Measurements from ENCODE around the gene PCBP4. TPM values are rescaled to one million over a fixed set of nuclear protein-coding genes. Genes with fewer than 3 reads are reported as not detected.

PCBP4 gene
- total and polyA plus RNA-seq, 12 donors, result 10.7 to 234 (median 35.7) TPM

DNA sequence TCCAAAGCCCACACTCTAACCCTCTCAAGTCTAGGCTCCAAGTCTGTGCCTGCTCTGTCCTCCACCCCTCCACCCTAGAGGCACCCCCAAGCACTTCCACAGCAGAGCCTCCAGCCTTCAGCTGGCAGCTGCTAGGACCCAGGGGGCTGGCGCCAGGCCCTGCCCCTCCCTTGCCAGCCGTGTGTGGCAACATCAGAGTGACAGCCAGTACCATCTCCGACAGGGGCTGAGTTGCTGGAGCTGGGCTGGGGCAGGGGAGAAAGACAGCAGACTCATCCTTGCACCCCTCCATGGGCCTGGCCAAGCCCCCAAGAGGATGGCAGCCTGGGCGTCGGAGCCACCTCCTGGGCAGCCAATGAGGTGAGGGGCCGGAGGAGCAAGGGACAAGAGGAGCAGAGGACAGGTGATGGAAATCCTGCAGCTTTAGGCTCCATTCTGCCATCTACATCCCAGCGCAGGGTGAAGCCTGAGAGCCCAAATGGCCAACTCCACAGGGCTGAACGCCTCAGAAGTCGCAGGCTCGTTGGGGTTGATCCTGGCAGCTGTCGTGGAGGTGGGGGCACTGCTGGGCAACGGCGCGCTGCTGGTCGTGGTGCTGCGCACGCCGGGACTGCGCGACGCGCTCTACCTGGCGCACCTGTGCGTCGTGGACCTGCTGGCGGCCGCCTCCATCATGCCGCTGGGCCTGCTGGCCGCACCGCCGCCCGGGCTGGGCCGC is 11.9 kb downstream of the PCBP4 start, which contains the start of gene GPR62:
Gene GPR62 (plus strand): TSS at position 207 of the 718 bp plus-strand sequence. CDS start 272 bp downstream, at position 479.
- no peak for DNase-seq
- Histone ChIP-seq H3K27me3 (no peaks in the 10 kb centered on the region), H3K36me3 (replicated peaks in 1 of 2) (peaks cover 0 to 4% of the 10 kb centered on the region in 2 donors), H3K4me1 (replicated peaks in 1 of 2) (peaks cover 9 to 11% of the 10 kb centered on the region in 2 donors), H3K9me3 (replicated peaks in 1 of 3) (no peaks in the 10 kb centered on the region), H3K27ac (peak within 1 kb of the TSS in 4 of 5 donors; percentile 44 to 80 (median 72)), H3K4me3 (peak within 1 kb of the TSS in 1 of 4 donors; percentile 63)
- TF ChIP-seq, protein P1, sequence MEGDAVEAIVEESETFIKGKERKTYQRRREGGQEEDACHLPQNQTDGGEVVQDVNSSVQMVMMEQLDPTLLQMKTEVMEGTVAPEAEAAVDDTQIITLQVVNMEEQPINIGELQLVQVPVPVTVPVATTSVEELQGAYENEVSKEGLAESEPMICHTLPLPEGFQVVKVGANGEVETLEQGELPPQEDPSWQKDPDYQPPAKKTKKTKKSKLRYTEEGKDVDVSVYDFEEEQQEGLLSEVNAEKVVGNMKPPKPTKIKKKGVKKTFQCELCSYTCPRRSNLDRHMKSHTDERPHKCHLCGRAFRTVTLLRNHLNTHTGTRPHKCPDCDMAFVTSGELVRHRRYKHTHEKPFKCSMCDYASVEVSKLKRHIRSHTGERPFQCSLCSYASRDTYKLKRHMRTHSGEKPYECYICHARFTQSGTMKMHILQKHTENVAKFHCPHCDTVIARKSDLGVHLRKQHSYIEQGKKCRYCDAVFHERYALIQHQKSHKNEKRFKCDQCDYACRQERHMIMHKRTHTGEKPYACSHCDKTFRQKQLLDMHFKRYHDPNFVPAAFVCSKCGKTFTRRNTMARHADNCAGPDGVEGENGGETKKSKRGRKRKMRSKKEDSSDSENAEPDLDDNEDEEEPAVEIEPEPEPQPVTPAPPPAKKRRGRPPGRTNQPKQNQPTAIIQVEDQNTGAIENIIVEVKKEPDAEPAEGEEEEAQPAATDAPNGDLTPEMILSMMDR (IDR thresholded peaks at IDR 0.05), result no peak
- TF ChIP-seq POLR2A (IDR thresholded peaks at IDR 0.05), result no peak
- intact Hi-C loops (cut with DNase I), result no loop called here
- WGBS, 4 donors, result 48 to 67% (median 58%) methylated on average over 5 to 33 of the region's 33 CpGs

DNA sequence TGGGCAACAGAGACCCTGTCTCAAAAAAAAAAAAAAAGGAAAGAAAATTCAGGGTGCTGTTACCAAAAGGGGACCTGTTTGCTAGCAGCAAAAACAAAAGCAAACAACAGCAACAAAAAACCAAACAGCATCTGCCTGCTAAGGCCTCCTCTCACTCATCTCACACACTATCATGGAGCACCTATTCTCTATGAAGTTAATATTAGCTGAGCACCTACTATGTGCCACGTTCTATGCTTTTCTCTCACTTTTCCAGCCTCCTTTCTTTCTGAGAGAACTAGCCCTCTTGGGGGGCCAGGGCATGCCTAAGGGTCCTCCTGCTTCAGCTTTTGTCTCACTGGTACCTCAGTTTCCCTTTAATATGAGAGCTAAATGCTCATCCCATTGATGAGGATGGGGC is 12.5 kb downstream of the PCBP4 start:
- intact Hi-C loops (cut with DNase I), result no loop called here
- no peak for DNase-seq
- no peak for TF ChIP-seq POLR2A (IDR thresholded peaks at IDR 0.05)
- TF ChIP-seq, protein P1 (IDR thresholded peaks at IDR 0.05), result no peak
- no peaks in the 10 kb centered on the region for H3K27me3 ChIP-seq
- no peak overlapping the region for H3K27ac ChIP-seq
- peaks cover 0 to 3% of the 10 kb centered on the region in 2 donors for H3K36me3 ChIP-seq (replicated peaks in 1 of 2)
- 75 to 92% (median 81%) methylated on average over 1 of the region's 1 CpG for WGBS, 4 donors
- peaks cover 9 to 11% of the 10 kb centered on the region in 2 donors for H3K4me1 ChIP-seq (replicated peaks in 1 of 2)
- H3K9me3 ChIP-seq (replicated peaks in 1 of 3), result no peaks in the 10 kb centered on the region
- H3K4me3 ChIP-seq, result no peak overlapping the region

DNA sequence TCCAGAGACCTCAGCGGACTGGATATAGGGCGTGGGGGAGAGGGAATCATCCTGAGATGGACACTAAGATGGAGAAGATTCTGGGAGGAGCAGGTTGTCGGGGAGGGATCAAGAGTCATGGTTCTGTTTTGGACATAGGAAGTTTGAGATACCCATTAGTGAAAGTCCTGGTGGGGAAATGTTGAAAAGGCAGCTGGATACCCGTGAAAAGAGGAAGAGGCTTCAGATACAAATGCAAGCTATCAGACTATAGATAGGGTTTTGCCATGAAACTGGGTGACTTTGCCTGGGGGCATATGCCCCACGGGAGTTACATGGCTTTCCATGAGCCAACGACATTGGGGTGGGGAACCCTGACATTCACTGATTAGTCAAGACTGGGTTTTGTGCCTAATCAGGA is 13.1 kb downstream of the PCBP4 start:
- WGBS, 4 donors, result 76 to 83% (median 79%) methylated on average over 6 of the region's 6 CpGs
- Histone ChIP-seq H3K4me1 (replicated peaks in 1 of 2) (peaks cover 9 to 11% of the 10 kb centered on the region in 2 donors), H3K27ac (no peak overlapping the region), H3K36me3 (replicated peaks in 1 of 2) (peaks cover 0 to 4% of the 10 kb centered on the region in 2 donors), H3K9me3 (replicated peaks in 1 of 3) (no peaks in the 10 kb centered on the region), H3K4me3 (no peak overlapping the region), H3K27me3 (no peaks in the 10 kb centered on the region)
- TF ChIP-seq POLR2A (IDR thresholded peaks at IDR 0.05), result no peak
- TF ChIP-seq, protein P1 (IDR thresholded peaks at IDR 0.05), result no peak
- intact Hi-C loops (cut with DNase I), result no loop called here
- no peak for DNase-seq

DNA sequence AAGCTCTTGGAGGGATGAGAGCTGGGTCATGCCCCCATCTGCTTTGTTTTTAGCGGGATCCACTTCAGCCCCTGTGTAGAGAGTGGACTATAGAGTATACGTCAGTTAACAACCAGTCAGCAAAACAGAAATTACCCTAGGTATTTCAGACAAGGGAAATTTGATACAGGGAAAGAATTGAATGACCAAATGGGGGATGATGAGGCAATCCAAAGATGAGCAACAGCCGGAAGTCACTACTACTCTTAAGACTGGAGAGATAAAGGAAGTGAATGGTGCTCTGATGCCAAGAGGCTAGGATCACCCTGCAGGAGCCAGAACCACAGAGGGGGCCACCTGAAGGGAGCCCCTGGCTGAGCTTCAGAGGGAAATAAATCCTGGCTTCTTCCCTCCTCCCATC is 13.8 kb downstream of the PCBP4 start:
- TF ChIP-seq, protein P1 (IDR thresholded peaks at IDR 0.05), result no peak
- TF ChIP-seq POLR2A (IDR thresholded peaks at IDR 0.05), result no peak
- no peak for DNase-seq
- intact Hi-C loops (cut with DNase I), result no loop called here
- Histone ChIP-seq H3K27ac (no peak overlapping the region), H3K4me1 (replicated peaks in 1 of 2) (peaks cover 9 to 11% of the 10 kb centered on the region in 2 donors), H3K4me3 (no peak overlapping the region), H3K36me3 (replicated peaks in 1 of 2) (peaks cover 0 to 11% of the 10 kb centered on the region in 2 donors), H3K27me3 (no peaks in the 10 kb centered on the region), H3K9me3 (replicated peaks in 1 of 3) (no peaks in the 10 kb centered on the region)
- WGBS, 4 donors, result 59 to 74% (median 71%) methylated on average over 3 of the region's 3 CpGs

Measured in adrenal gland (tissue), 12 donors.